Liver (tissue), 3 donors: Measurements from ENCODE around the gene PRSS8.

Experiments
- EGR1 ChIP-seq, 2 donors: IDR thresholded peaks; 2 replicates each; pipeline ENCODE4 v1.6.1; 2016 to 2018; ENCODE audit warnings: antibody characterized with exemption in 2 of 2, low read depth in 2 of 2
- GABPA ChIP-seq, 2 donors: IDR thresholded peaks in 1 of 2; conservative IDR thresholded peaks in 1 of 2; 2 replicates each; pipeline ENCODE4 v1.6.1; 2016; ENCODE audit warnings: antibody characterized with exemption in 2 of 2, mild to moderate bottlenecking in 1 of 2, moderate library complexity in 1 of 2
- HNF4G ChIP-seq: IDR thresholded peaks from 2 replicates; pipeline ENCODE4 v1.6.1; 2016; ENCODE audit warnings: antibody characterized with exemption
- JUND ChIP-seq, 2 donors: IDR thresholded peaks; 2 replicates each; pipeline ENCODE4 v1.6.1; 2016; ENCODE audit warnings: antibody characterized with exemption in 2 of 2
- RAD21 ChIP-seq, 2 donors: IDR thresholded peaks; 2 replicates each; pipeline ENCODE4 v1.6.1; 2016; ENCODE audit warnings: antibody characterized with exemption in 2 of 2, mild to moderate bottlenecking in 2 of 2
- REST ChIP-seq: IDR thresholded peaks from 2 replicates; pipeline ENCODE4 v1.6.1; 2016; ENCODE audit warnings: antibody characterized with exemption, mild to moderate bottlenecking
- SP1 ChIP-seq: IDR thresholded peaks from 2 replicates; pipeline ENCODE4 v1.6.1; 2018; ENCODE audit warnings: antibody characterized with exemption, mild to moderate bottlenecking
- TAF1 ChIP-seq: conservative IDR thresholded peaks from 2 replicates; pipeline ENCODE4 v1.6.1; 2016; ENCODE audit warnings: antibody characterized with exemption, mild to moderate bottlenecking
- YY1 ChIP-seq: IDR thresholded peaks from 2 replicates; pipeline ENCODE4 v1.6.1; 2016; ENCODE audit warnings: antibody characterized with exemption, mild to moderate bottlenecking
- ZBTB33 ChIP-seq: IDR thresholded peaks from 2 replicates; pipeline ENCODE4 v1.6.1; 2016; ENCODE audit warnings: antibody characterized with exemption
- TF ChIP-seq, protein P1 (sequence below): fragments of 150-350 bp; IDR thresholded peaks from 2 replicates; pipeline ENCODE4 v1.5.1; 2017; ENCODE audit warnings: improper control_type of control experiment, low read depth, low read length; ENCODE audit not compliant: missing input control
- TF ChIP-seq, protein P2 (sequence below): IDR thresholded peaks from 2 replicates; pipeline ENCODE4 v1.6.1; 2016; ENCODE audit warnings: antibody characterized with exemption
- donor health status: healthy.
- donor health status: healthy.

DNA sequence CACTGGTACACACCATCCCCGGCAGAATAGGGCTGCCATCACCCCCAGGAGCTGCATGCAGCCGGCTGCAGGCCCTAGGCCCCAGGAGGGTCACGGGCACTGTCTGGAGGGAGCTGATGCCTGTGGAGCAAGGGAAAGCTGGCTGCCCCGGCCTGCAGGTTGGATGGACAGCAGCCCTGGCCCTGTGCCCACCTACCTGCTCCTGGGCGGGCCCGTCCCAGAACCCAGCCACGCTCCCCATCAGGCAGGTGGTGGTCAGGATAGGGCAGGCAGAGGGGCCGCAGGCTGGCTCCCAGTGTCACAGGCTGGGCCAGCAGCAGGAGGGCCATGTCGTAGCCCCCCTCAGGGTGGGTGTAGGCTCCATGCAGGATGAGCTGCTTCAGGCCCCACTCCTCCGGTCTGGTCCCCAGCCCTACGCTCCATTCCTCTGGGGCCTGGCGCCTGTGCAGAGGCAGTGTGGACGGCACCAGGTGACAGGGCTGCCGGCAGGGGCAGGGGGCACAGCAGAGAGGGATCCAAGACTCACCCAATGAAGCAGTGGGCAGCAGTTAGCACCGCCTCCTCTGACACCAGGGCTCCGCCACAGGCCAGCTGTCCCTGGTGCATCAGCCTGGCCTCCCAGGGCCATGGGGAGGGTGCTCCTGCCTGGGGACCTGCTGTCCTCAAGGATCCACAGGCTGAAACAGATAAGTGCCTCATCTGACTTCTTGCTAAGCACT lies 50.8 kb downstream of the PRSS8 start:
- TF ChIP-seq, protein P1, sequence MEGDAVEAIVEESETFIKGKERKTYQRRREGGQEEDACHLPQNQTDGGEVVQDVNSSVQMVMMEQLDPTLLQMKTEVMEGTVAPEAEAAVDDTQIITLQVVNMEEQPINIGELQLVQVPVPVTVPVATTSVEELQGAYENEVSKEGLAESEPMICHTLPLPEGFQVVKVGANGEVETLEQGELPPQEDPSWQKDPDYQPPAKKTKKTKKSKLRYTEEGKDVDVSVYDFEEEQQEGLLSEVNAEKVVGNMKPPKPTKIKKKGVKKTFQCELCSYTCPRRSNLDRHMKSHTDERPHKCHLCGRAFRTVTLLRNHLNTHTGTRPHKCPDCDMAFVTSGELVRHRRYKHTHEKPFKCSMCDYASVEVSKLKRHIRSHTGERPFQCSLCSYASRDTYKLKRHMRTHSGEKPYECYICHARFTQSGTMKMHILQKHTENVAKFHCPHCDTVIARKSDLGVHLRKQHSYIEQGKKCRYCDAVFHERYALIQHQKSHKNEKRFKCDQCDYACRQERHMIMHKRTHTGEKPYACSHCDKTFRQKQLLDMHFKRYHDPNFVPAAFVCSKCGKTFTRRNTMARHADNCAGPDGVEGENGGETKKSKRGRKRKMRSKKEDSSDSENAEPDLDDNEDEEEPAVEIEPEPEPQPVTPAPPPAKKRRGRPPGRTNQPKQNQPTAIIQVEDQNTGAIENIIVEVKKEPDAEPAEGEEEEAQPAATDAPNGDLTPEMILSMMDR, result no peak
- TF ChIP-seq REST (no peak), YY1 (no peak), TAF1 (no peak), GABPA (IDR thresholded peaks at IDR 0.05 in 1 of 2, conservative IDR thresholded peaks at IDR 0.05 in 1 of 2) (no peak), JUND (IDR thresholded peaks at IDR 0.05) (no peak), HNF4G (no peak), SP1 (no peak), ZBTB33 (no peak), RAD21 (IDR thresholded peaks at IDR 0.05) (no peak), EGR1 (IDR thresholded peaks at IDR 0.05; ENCODE audit: low read depth in 2 of 2) (no peak)
- TF ChIP-seq, protein P2, sequence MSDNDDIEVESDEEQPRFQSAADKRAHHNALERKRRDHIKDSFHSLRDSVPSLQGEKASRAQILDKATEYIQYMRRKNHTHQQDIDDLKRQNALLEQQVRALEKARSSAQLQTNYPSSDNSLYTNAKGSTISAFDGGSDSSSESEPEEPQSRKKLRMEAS, result no peak
